ENCODE measurements around the gene OGDH.
"Not testable (repeated sequence)": the region's sequence is repeated elsewhere in the genome, so short reads cannot be mapped to it uniquely, and the experiment has no call there.

Gene OGDH

DNA sequence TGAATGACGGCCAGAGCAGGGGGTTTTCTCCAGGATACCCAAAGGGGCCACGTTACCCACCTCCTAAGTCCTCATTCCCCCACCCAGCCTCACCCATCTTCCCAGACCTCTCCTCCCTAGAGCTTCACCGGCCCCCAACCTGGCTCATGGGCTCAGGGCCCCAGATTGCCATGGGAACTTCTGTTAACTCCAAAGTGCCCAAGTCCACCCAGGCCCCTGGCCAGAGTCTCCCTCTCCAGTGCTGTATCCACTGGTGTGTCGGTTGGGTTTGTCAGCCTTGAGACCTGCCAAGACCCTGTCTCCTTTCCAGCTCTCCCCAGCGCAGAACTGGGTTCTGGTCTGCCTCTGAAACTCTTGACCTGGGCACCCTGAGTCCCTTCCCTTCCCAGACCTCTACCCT, 105.1 kb downstream of the OGDH start:
- no peak for DNase-seq

DNA sequence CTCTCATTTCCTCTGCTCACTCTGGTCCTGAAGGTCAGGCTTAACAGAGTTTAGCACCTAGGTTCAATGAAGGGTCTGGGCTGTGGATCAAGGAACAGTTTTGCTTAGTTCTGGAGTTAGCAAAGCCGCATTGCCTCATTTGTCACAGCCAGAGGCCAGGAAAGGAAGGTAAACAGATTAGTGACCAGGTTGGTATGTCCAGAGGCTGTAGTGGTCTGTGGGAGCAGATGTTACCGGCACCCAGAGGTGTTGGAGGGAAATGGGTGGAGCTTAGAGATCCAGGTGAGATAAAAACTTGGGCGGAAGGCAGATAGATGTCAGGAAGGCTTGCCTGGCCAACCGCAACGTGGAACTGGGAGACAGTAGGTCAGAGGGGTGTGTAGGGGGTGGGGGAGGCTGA, 105.6 kb downstream of the OGDH start:
- no peak for DNase-seq

DNA sequence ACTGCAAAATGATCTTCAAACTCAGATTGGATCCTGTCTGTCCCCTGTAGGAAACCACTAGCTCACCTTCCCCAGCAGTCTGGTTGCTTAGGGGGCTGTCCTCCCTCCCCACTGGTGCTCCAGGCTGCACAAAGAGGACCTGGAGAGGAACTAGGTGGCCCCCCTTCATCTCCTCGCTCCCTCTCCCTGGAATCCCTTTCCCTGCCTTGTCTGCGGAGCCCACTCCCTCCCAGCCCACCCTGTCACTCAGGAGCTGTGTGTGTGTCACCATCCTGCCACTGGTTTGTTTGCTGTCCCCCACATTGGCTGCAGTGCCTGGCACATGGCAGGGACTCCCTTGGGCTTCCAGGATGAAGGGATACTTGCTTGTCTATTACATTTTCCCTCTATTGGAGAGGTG, 106.7 kb downstream of the OGDH start:
- DNase-seq: no peak

- DNase-seq: no peak
Observed at GRCh38 chr7:44713680-44714335, 107.4 kb downstream of the OGDH start.

- no peak for DNase-seq
Observed at GRCh38 chr7:44716205-44716604, 109.8 kb downstream of the OGDH start.

GRCh38 chr7:44720301-44720700, 113.9 kb downstream of the OGDH start:
- no peak for DNase-seq

- no peak for DNase-seq
Observed at GRCh38 chr7:44724276-44724675, 117.8 kb downstream of the OGDH start.

DNA sequence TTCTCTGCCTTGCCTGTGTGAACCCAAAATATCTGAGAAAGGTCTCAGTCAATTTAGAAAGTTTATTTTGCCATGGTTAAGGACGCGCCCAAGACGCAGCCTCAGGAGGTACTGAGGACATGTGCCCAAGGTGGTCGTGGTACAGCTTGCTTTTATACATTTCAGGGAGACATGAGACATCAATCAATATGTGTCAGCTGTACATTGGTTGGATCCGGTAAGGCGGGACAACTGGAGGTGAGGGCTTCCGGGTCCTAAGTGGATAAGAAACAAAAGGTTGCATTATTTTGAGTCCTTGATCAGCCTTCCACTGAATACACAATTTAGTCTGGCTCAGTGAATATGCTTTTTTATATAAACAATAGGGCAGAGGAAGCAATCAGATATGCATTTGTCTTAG, 119.8 kb downstream of the OGDH start:
- DNase-seq: not testable (repeated sequence)

DNA sequence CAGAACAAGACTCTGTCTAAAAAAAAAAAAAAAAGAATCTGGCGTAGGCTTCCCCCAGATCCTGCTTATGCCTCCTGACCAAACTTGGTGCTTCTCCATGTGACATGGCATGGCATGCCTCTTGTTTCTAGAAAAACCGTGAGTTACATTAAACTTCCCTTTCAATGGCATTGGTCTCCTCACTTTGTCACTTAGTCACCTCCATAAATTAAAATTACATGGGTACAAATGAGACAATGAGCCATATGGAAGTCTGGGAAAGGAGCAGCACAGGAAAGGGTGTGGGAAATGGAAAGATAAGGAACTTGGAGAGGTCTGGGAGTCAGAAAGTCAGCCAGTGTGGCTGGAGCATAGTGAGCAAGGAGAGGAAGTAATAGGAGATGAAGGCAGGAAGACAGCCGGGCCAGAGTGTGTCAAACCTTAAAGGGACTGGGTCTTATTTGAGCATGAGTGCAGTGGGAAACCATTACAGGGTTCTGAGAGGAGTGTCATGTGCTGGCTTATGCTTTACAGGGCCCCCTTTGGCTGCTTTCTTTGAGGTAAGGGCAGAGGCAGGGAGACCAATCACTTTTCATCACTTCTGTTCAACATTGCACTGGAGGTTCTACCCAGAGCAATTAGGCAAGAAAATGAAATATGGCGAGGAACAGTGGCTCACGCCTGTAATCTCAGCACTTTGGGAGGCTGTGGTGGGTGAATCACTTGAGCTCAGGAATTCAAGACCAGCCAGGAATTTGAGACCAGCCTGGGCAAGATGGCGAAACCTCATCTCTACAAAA, 120.9 kb downstream of the OGDH start:
- no peak for DNase-seq

DNA sequence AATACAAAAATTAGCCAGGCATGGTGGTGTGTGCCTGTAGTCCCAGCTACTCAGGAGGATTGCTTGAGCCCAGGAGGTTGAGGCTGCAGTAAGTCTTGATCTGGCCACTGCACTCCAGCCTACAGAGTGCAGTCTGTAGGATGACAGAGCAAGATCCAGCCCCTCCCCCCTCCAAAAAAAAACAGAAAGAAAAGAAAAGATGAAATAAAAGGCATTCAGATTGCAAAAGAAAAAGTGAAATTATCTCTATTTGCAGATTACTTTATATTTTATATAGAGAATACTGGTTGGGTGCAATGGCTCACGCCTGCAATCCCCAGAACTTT, 121.5 kb downstream of the OGDH start:
- no peak for DNase-seq

DNA sequence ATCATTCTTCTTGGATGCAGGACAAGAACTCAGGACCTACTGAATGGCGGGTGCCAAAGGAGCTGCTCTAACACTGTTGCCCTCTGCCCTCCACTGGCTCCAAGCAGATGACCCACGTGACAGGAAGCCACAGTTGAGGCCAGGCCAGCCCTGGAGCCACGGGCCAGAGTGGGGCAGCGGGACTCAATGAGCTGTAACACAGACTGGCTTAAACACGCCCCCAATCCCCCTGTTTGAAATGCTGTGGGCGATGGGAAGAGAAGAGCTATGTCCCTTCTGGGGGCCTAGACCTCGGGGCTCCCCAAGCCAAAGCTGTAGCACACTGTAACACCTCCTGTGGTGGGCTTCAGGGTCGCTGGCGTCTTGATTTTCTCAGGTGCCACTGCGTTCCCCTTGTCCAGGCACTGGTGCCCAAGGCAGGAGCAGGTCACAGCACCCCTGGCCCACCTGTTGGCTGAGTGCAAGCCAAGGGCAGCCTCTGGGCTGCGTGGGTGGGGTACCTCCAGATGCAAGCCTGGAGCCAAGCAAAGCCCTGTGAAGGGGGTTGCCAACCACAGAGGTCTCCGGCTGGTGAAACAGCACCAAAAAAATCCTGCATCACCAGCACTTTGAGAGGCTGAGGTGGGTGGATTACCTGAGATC, 123.6 kb downstream of the OGDH start:
- no peak for DNase-seq

GRCh38 chr7:44732971-44733370, 126.5 kb downstream of the OGDH start:
- DNase-seq: not testable (repeated sequence)

GRCh38 chr7:44733708-44734481, 127.5 kb downstream of the OGDH start:
- no peak for DNase-seq

GRCh38 chr7:44735403-44736165, 129.2 kb downstream of the OGDH start:
- no peak for DNase-seq

DNA sequence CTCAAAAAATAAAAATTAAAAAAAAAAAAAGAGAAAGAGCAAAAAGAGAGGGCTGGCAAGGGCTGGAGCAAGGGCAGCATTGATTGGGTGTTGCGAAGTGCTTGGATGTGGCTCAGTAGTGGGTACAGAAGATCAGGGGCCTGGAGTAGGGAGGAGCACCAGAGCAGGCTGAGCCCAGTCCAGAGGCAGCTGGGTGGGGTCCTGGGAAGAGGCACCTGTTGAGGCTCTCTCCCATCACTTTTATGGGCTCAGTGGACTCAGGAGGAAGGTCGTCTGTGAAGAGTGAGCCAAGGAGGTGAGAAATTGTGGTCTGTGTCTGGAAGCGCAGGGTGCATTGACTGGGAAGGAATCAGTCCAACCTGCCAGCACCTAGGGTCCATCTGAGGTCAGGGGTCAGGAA, 130.5 kb downstream of the OGDH start:
- no peak for DNase-seq

DNA sequence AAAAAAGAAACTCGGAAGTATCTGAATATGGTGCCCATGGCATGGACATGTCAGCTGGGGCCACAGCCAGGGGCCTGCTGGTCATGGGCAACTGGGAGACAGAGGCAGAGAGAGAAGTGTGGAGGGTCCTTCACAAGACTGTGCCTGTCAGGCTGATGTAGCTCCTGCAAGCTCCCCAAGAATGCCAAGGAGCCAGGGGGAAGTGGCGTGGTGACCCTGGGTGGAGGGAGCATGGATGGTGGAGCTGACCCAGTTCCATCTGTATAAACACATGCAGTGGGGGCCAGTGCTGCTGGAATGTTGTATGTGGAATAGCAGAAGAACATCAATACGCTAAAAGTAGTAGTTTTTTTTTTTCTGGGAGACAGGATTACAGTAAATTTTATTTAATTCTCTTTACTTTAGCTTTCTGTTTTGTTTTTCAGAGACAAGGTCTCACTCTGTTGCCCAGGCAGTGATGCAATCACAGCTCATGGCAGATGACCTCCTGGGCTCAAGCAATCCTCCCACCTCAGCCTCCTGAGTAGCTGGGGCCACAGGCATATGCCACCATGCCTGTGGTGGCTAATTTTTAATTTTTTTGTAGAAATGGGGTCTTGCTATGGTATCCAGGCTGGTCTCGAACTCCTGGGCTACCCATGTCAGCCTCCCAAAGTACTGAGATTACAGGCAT, 131.8 kb downstream of the OGDH start:
- DNase-seq: no peak

DNA sequence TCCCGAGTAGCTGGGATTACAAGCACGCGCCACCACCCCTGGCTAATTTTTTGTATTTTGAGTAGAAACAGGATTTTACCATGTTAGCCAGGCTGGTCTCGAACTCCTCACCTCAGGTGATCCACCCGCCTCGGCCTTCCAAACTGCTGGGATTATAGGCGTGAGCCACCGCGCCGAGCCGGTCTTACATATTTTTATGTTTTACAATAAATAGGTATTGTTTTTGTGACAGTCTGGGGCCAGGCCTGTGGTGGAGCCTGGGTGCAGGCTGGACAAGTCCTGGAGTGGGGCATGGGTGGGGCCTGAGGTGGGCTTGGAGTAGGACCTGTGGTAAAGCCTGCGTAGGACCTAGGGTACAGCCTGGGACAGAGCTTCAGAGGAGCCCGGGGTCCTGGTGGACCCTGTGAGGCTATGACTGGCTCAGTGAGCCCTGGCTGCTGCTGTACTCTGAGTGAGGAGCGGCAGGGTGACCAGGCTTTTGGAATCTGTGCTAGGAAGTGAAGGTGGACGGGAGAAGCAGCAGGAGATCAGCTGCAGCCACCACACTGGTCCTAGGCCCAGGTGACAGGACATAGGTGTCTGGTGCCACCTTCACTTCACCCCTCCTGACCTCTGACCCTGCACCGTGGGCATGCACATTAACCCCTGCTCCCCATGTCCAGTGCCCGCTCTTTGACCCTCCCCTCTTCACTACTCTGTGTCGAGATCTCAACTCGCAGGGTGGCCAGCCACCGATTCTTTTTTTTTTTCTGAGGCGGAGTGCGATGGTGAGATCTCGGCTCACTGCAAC, 132.6 kb downstream of the OGDH start:
- no peak for DNase-seq

- DNase-seq: no peak
Observed at GRCh38 chr7:44740055-44740454, 133.6 kb downstream of the OGDH start.

GRCh38 chr7:44743750-44744149, 137.3 kb downstream of the OGDH start:
- DNase-seq: no peak

GRCh38 chr7:44748045-44748947, 141.9 kb downstream of the OGDH start, which contains the start of gene ZMIZ2:
ZMIZ2 (plus strand) TSS chr7:44748847; CDS start chr7:44756250, 7,403 bp downstream.
- peak; percentile 77 for DNase-seq

All from SHP77 treated with DMSO at 0.1 percent for 48 hours (cell line).